Neural cell (in vitro differentiated cells): ENCODE data around the gene OPA1. TPM values are rescaled to one million over a fixed set of nuclear protein-coding genes. Genes with fewer than 3 reads are reported as not detected.

Experiments used
- H2AFZ ChIP-seq: fragments of 200-600, 300-800 bp; sonication (generic), shearing (Covaris generic); 2 replicates; pipeline ENCODE4 v1.6.0; 2014; ENCODE audit warnings: low read depth, mild to moderate bottlenecking, antibody characterized with exemption, low read length, moderate library complexity
- H3F3A ChIP-seq: fragments of 200-600 bp; shearing (Covaris generic); 2 replicates; pipeline ENCODE4 v1.6.1; 2016; ENCODE audit warnings: mild to moderate bottlenecking, moderate library complexity, mixed read lengths, antibody characterized with exemption, low read length; ENCODE audit not compliant: insufficient read depth, poor library complexity, severe bottlenecking
- H3K27ac ChIP-seq: fragments of 200-600, 300-800 bp; sonication (generic), shearing (Covaris generic); 2 replicates; pipeline ENCODE4 v1.5.1; 2014; ENCODE audit warnings: mild to moderate bottlenecking, low read length, moderate library complexity
- H3K27me3 ChIP-seq: fragments of 300-800, 200-600 bp; sonication (generic), shearing (Covaris generic); 2 replicates; pipeline ENCODE4 v1.6.0; 2014; ENCODE audit warnings: mild to moderate bottlenecking, low read depth, low read length, moderate library complexity; ENCODE audit not compliant: insufficient read depth
- H3K36me3 ChIP-seq: fragments of 300-800, 200-600 bp; sonication (generic), shearing (Covaris generic); 2 replicates; pipeline ENCODE4 v1.5.1; 2014; ENCODE audit warnings: mild to moderate bottlenecking, antibody characterized with exemption, low read length, moderate library complexity; ENCODE audit not compliant: insufficient read depth
- H3K4me2 ChIP-seq: fragments of 300-800, 200-600 bp; sonication (generic), shearing (Covaris generic); 2 replicates; pipeline ENCODE4 v1.6.0; 2014; ENCODE audit warnings: mild to moderate bottlenecking, low read length
- H3K4me3 ChIP-seq: fragments of 300-800, 200-600 bp; sonication (generic), shearing (Covaris generic); 2 replicates; pipeline ENCODE4 v1.5.1; 2014; ENCODE audit warnings: mild to moderate bottlenecking, low read length, moderate library complexity
- H3K79me2 ChIP-seq: fragments of 200-600 bp; shearing (Covaris generic); replicated peaks from 2 replicates; pipeline ENCODE4 v1.6.0; 2014; ENCODE audit warnings: mild to moderate bottlenecking, low read length, moderate library complexity; ENCODE audit not compliant: insufficient read depth
- H3K9ac ChIP-seq: fragments of 300-800, 200-600 bp; sonication (generic), shearing (Covaris generic); 2 replicates; pipeline ENCODE4 v1.6.1; 2016; ENCODE audit warnings: mild to moderate bottlenecking, low read length, mixed read lengths
- H3K9me2 ChIP-seq: fragments of 200-600 bp; shearing (Covaris generic); 2 replicates; pipeline ENCODE4 v1.6.1; 2016; ENCODE audit warnings: mild to moderate bottlenecking, low read length, mixed read lengths; ENCODE audit not compliant: insufficient read depth
- H3K9me3 ChIP-seq: fragments of 200-600, 300-800 bp; sonication (generic), shearing (Covaris generic); 2 replicates; pipeline ENCODE4 v1.6.1; 2016; ENCODE audit warnings: mild to moderate bottlenecking, mixed run types, low read length, moderate library complexity, mixed read lengths
- H4K20me1 ChIP-seq: fragments of 200-600 bp; shearing (Covaris generic); 2 replicates; pipeline ENCODE4 v1.6.1; 2016; ENCODE audit warnings: mild to moderate bottlenecking, mixed run types; ENCODE audit not compliant: insufficient read depth
- CTCF ChIP-seq: fragments of 450-650 bp; IDR thresholded peaks from 2 replicates; pipeline ENCODE4 v1.5.1; 2014; ENCODE audit warnings: antibody characterized with exemption, mild to moderate bottlenecking, moderate library complexity; ENCODE audit not compliant: poor library complexity, severe bottlenecking
- EP300 ChIP-seq: fragments of 450-650 bp; conservative IDR thresholded peaks from 2 replicates; pipeline ENCODE4 v1.6.1; 2014; ENCODE audit warnings: antibody characterized with exemption, mild to moderate bottlenecking, moderate library complexity; ENCODE audit not compliant: poor library complexity, severe bottlenecking
- EZH2 ChIP-seq: fragments of 200-600, 300-800 bp; shearing (Covaris generic), sonication (generic); IDR thresholded peaks from 2 replicates; pipeline ENCODE4 v1.6.1; 2014; ENCODE audit warnings: antibody characterized with exemption, low read length, borderline replicate concordance, mild to moderate bottlenecking; ENCODE audit not compliant: insufficient read depth, poor library complexity, severe bottlenecking
- MXI1 ChIP-seq: fragments of 450-650 bp; conservative IDR thresholded peaks from 2 replicates; pipeline ENCODE4 v1.6.1; 2014; ENCODE audit warnings: antibody characterized with exemption, mild to moderate bottlenecking; ENCODE audit not compliant: poor library complexity, severe bottlenecking
- POLR2AphosphoS5 ChIP-seq: IDR thresholded peaks from 2 replicates; pipeline ENCODE4 v1.6.1; 2012
- RAD21 ChIP-seq: fragments of 450-650 bp; conservative IDR thresholded peaks from 2 replicates; pipeline ENCODE4 v1.6.1; 2014; ENCODE audit warnings: antibody characterized with exemption, mild to moderate bottlenecking, moderate library complexity
- REST ChIP-seq: IDR thresholded peaks from 2 replicates; pipeline ENCODE4 v1.6.1; 2012; ENCODE audit warnings: borderline replicate concordance
- SMC3 ChIP-seq: fragments of 450-650 bp; conservative IDR thresholded peaks from 2 replicates; pipeline ENCODE4 v1.6.1; 2014; ENCODE audit warnings: antibody characterized with exemption, mild to moderate bottlenecking, moderate library complexity; ENCODE audit not compliant: poor library complexity
- TAF1 ChIP-seq: IDR thresholded peaks from 2 replicates; pipeline ENCODE4 v1.6.1; 2012; ENCODE audit warnings: low read depth
- polyA plus RNA-seq: library from polyadenylated mRNA; depleted of rRNA; stranded (reverse); fragments of >200 nt; gene quantifications from 2 replicates; pipeline ENCODE4 v1.2.3, GENCODE V29; 2014

OPA1 gene
- polyA plus RNA-seq, 1 donor from 2014 or later, result 97.7 TPM

- Histone ChIP-seq H3K9ac (no peak overlapping the region), H3K4me3 (no peak overlapping the region), H3K36me3 (no peaks in the 10 kb centered on the region), H3K27ac (no peak overlapping the region), H4K20me1 (no peaks in the 10 kb centered on the region), H3F3A (no peaks in the 10 kb centered on the region), H3K79me2 (no peaks in the 10 kb centered on the region), H3K9me3 (no peaks in the 10 kb centered on the region), H3K4me2 (no peak overlapping the region), H3K27me3 (no peaks in the 10 kb centered on the region), H2AFZ (no peak overlapping the region), H3K9me2 (no peaks in the 10 kb centered on the region)
- TF ChIP-seq RAD21 (no peak), TAF1 (no peak), MXI1 (no peak), CTCF (no peak), REST (no peak), SMC3 (no peak)
Measured at GRCh38 chr3:193574488-193575070, 18.4 kb upstream of the OPA1 start.

GRCh38 chr3:193585530-193585929, 7.5 kb upstream of the OPA1 start:
- H3K4me2 ChIP-seq, result no peak overlapping the region
- no peak overlapping the region for H3K4me3 ChIP-seq
- no peaks in the 10 kb centered on the region for H4K20me1 ChIP-seq
- no peaks in the 10 kb centered on the region for H3K36me3 ChIP-seq
- H3K9ac ChIP-seq, result no peak overlapping the region
- no peaks in the 10 kb centered on the region for H3K79me2 ChIP-seq
- no peaks in the 10 kb centered on the region for H3K9me3 ChIP-seq
- no peaks in the 10 kb centered on the region for H3K9me2 ChIP-seq
- H3K27me3 ChIP-seq, result no peaks in the 10 kb centered on the region
- no peak overlapping the region for H3K27ac ChIP-seq
- TF ChIP-seq POLR2AphosphoS5 (no peak), MXI1 (no peak), EP300 (no peak), TAF1 (no peak), CTCF (no peak), EZH2 (no peak), REST (no peak), SMC3 (no peak), RAD21 (no peak)
- no peaks in the 10 kb centered on the region for H3F3A ChIP-seq
- no peak overlapping the region for H2AFZ ChIP-seq
